PC-9 (cell line): Measurements from ENCODE around the gene TMSB4X.
A peak's percentile ranks its signal among the peaks of the same experiment; 100 is the strongest.
"Not testable (repeated sequence)": the region's sequence is repeated elsewhere in the genome, so short reads cannot be mapped to it uniquely, and the experiment has no call there.

Source experiments
- CTCF ChIP-seq: fragments of 200-600 bp; sonication (generic); conservative IDR thresholded peaks from 2 replicates; pipeline ENCODE4 v1.6.1; 2017; ENCODE audit warnings: mixed run types, antibody characterized with exemption, mild to moderate bottlenecking, moderate library complexity
- EZH2 ChIP-seq: fragments of 200-600 bp; sonication (generic); IDR thresholded peaks from 2 replicates; pipeline ENCODE4 v1.8.0; 2017; ENCODE audit warnings: antibody characterized with exemption, low read depth

GRCh38 chrX:12976819-12977732 lies 2.2 kb downstream of the TMSB4X start:
- 0 out of 2 replicates have a peak, but pooled peaks have one; percentile 3 for TF ChIP-seq CTCF
- TF ChIP-seq EZH2: not testable (repeated sequence)
